ENCODE measurements around the gene TAS1R1.

DNA sequence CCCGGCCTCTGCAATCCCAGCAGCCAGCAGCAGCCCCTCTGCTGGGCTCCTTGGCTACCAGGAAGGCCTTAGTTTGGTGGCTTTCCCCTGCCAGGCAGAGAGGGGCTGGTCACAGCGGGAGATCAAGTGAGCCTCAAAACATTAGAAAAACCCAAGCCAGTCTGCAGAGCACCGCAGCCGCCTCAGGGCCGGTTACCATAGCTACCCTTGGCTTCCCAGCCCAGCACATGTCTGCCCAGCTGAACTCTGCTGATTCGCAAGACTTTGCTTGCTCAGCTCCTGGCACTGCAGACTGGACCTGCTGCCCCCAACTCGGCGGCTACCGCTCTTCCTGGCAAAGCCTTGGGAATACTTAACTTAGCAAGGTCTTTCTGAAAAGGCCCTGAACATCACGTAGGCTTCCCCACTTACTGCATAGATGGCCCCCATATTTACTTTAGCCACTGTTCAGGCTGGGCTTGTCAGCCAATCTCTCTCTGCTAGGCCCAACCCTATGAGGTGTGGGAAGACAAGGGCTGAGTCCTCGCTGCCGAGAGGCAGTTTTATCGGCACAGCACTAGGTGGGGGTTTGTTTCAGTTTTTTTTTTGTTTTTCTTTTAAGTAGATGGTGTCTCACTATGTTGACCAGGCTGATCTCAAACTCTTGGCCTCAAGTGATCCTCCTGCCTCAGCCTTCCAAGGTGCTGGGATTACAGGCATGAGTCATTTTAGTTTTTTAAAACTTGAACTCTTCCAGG lies 35.0 kb upstream of the TAS1R1 start:
- TF ChIP-seq EZH2 (IDR thresholded peaks at IDR 0.05) (no peak), POLR2AphosphoS5 (IDR thresholded peaks at IDR 0.05; ENCODE audit: borderline replicate concordance, low read depth, low read length) (0 out of 2 replicates have a peak, but pooled peaks have one; percentile 14), FOXP2 (optimal IDR thresholded peaks at IDR 0.05; ENCODE audit: control extremely low read depth, extremely low read length, insufficient read depth) (no peak)

Data from SK-N-MC (cell line).